ENCODE data around the gene SAMHD1.
"Not testable (repeated sequence)": the region's sequence is repeated elsewhere in the genome, so short reads cannot be mapped to it uniquely, and the experiment has no call there.

The SAMHD1 gene

GRCh38 chr20:36951198-36951978 lies at the start of gene SAMHD1:
SAMHD1 (minus strand) TSS chr20:36951708; CDS start chr20:36951643, 65 bp downstream.
- DNase-seq = peak; percentile 99

- DNase-seq = not testable (repeated sequence)
Observed at GRCh38 chr20:37000171-37000570, 48.7 kb upstream of the SAMHD1 start.

GRCh38 chr20:36998652-36999051 lies 47.1 kb upstream of the SAMHD1 start:
- DNase-seq = no peak

GRCh38 chr20:36997121-36997520 lies 45.6 kb upstream of the SAMHD1 start:
- no peak for DNase-seq

GRCh38 chr20:36994221-36994620 lies 42.7 kb upstream of the SAMHD1 start:
- not testable (repeated sequence) for DNase-seq

GRCh38 chr20:36992802-36993334 lies 41.4 kb upstream of the SAMHD1 start:
- peak; percentile 15 for DNase-seq

GRCh38 chr20:36991703-36992102 lies 40.2 kb upstream of the SAMHD1 start:
- no peak for DNase-seq

- DNase-seq = no peak
Observed at GRCh38 chr20:36989797-36990196, 38.3 kb upstream of the SAMHD1 start.

GRCh38 chr20:36988494-36988966 lies 37.0 kb upstream of the SAMHD1 start:
- DNase-seq = peak; percentile 52

GRCh38 chr20:36984257-36984638 lies 32.7 kb upstream of the SAMHD1 start:
- no peak for DNase-seq

- DNase-seq = no peak
Observed at GRCh38 chr20:36975099-36975818, 23.8 kb upstream of the SAMHD1 start.

- no peak for DNase-seq
Observed at GRCh38 chr20:36974660-36975059, 23.2 kb upstream of the SAMHD1 start.

GRCh38 chr20:36971103-36971502 lies 19.6 kb upstream of the SAMHD1 start:
- DNase-seq = no peak

GRCh38 chr20:36969478-36970186 lies 18.1 kb upstream of the SAMHD1 start:
- no peak for DNase-seq

- no peak for DNase-seq
Observed at GRCh38 chr20:36969051-36969450, 17.5 kb upstream of the SAMHD1 start.

GRCh38 chr20:36967636-36968035 lies 16.1 kb upstream of the SAMHD1 start:
- DNase-seq = no peak

GRCh38 chr20:36966965-36967364 lies 15.5 kb upstream of the SAMHD1 start:
- peak; percentile 15 for DNase-seq

GRCh38 chr20:36962354-36962941 lies 10.9 kb upstream of the SAMHD1 start:
- peak; percentile 7 for DNase-seq

GRCh38 chr20:36959242-36959641 lies 7.7 kb upstream of the SAMHD1 start:
- DNase-seq = no peak

GRCh38 chr20:36957875-36958667 lies 6.6 kb upstream of the SAMHD1 start:
- no peak for DNase-seq

GRCh38 chr20:36956674-36957073 lies 5.2 kb upstream of the SAMHD1 start:
- DNase-seq = no peak

GRCh38 chr20:36956016-36956415 lies 4.5 kb upstream of the SAMHD1 start:
- no peak for DNase-seq
